HCT116 (cell line): Measurements from ENCODE around the gene SIX2. TPM values are rescaled to one million over a fixed set of nuclear protein-coding genes. Genes with fewer than 3 reads are reported as not detected.
"Not testable (repeated sequence)": the region's sequence is repeated elsewhere in the genome, so short reads cannot be mapped to it uniquely, and the experiment has no call there.

ENCODE experiments used
- ATAC-seq: fragments of 200-7000 bp; cut with Tn5 transposase; 2 replicates; pipeline ENCODE4 v1.9.1; 2020; ENCODE audit warnings: mild to moderate bottlenecking, moderate library complexity
- BruUV-seq: library from RNA; stranded (reverse); fragments of 400-500 nt; replicated peaks from 2 replicates; lab custom pipeline; 2021; lab: Mats Ljungman, UMichigan
- CTCF ChIA-PET: fragments of 300-600 bp; sonication (Branson Sonifier 250); formaldehyde crosslinking; loops from one replicate; lab custom pipeline; 2021; ENCODE audit warnings: antibody characterized with exemption; lab: Charles Lee
- POLR2A ChIA-PET: fragments of 300-600, 350-600 bp; sonication (Branson Sonifier 250); formaldehyde crosslinking; loops from one replicate; lab custom pipeline; 2021; ENCODE audit warnings: antibody characterized with exemption; lab: Charles Lee
- RAD21 ChIA-PET, 2 experiments: fragments of 300-600 bp; sonication (Branson Sonifier 250); formaldehyde crosslinking; loops; one replicate each; lab custom pipeline; 2023; ENCODE audit warnings: low total read pairs in 2 of 2; ENCODE audit not compliant: uncharacterized antibody in 2 of 2, unreplicated experiment in 2 of 2, low non-redundant PET in 1 of 2; lab: Charles Lee
- DNase-seq: peaks from one replicate; pipeline ENCODE4 v3.0.0-alpha.2; 2010; ENCODE audit warnings: low read depth, low spot score
- H2AFZ ChIP-seq: fragments of 200-600 bp; shearing (Covaris generic), sonication (generic); 2 replicates; pipeline ENCODE4 v1.6.1; 2017; ENCODE audit warnings: low read depth, mixed run types, mixed read lengths, antibody characterized with exemption, low read length; ENCODE audit not compliant: poor library complexity, severe bottlenecking
- H3K27ac ChIP-seq: 2 replicates; pipeline ENCODE4 v1.5.1; 2012; ENCODE audit warnings: low read depth, low read length
- H3K27me3 ChIP-seq: fragments of 200-600 bp; sonication (generic); 2 replicates; pipeline ENCODE4 v1.6.1; 2016; ENCODE audit warnings: mixed run types, low read length, mixed read lengths; ENCODE audit not compliant: insufficient read depth
- H3K36me3 ChIP-seq, 2 experiments: fragments of 200-500 bp in 1 of 2; fragments of 200-600 bp in 1 of 2; sonication (Bioruptor generic) in 1 of 2; sonication (generic) in 1 of 2; 2 replicates each; pipeline versions ENCODE4 v1.5.1 to v1.6.1; 2014 to 2016; ENCODE audit warnings: low read length in 2 of 2, inconsistent platforms in 1 of 2, mixed read lengths in 1 of 2, mixed run types in 1 of 2; ENCODE audit not compliant: insufficient read depth in 2 of 2, control insufficient read depth in 1 of 2
- H3K4me1 ChIP-seq, 2 experiments: fragments of 200-600 bp in 1 of 2; sonication (generic) in 1 of 2; 2 replicates each; pipeline versions ENCODE4 v1.5.1 to v1.6.1; 2012 to 2017; ENCODE audit warnings: low read length in 2 of 2, inconsistent platforms in 1 of 2, mild to moderate bottlenecking in 1 of 2, mixed read lengths in 1 of 2, mixed run types in 1 of 2, moderate library complexity in 1 of 2; ENCODE audit not compliant: insufficient read depth in 2 of 2, control insufficient read depth in 1 of 2
- H3K4me2 ChIP-seq: fragments of 200-600 bp; sonication (generic); 2 replicates; pipeline ENCODE4 v1.6.1; 2017; ENCODE audit warnings: mixed run types, low read length, mixed read lengths
- H3K4me3 ChIP-seq, 2 experiments: fragments of 200-600 bp in 1 of 2; sonication (generic) in 1 of 2; replicated peaks in 1 of 2; 2 replicates each; pipeline ENCODE4 v1.5.1; 2011 to 2016; ENCODE audit warnings: low read length in 2 of 2, control low read depth in 1 of 2, low read depth in 1 of 2, mild to moderate bottlenecking in 1 of 2, mixed read lengths in 1 of 2, mixed run types in 1 of 2
- H3K79me2 ChIP-seq: fragments of 200-600 bp; sonication (generic); 2 replicates; pipeline ENCODE4 v1.6.1; 2017; ENCODE audit warnings: mild to moderate bottlenecking, mixed run types, low read length, moderate library complexity, mixed read lengths; ENCODE audit not compliant: insufficient read depth
- H3K9ac ChIP-seq: fragments of 200-600 bp; sonication (generic); 2 replicates; pipeline ENCODE4 v1.6.1; 2016; ENCODE audit warnings: low read length, mixed read lengths
- H3K9me2 ChIP-seq: fragments of 200-600 bp; sonication (generic), shearing (Covaris generic); 2 replicates; pipeline ENCODE4 v1.6.1; 2017; ENCODE audit warnings: mixed run types, mild to moderate bottlenecking, moderate library complexity; ENCODE audit not compliant: insufficient read depth
- H3K9me3 ChIP-seq, 2 experiments: fragments of 200-500 bp in 1 of 2; fragments of 200-600 bp in 1 of 2; sonication (Bioruptor generic) in 1 of 2; sonication (generic) in 1 of 2; 2 replicates each; pipeline ENCODE4 v1.6.1; 2014 to 2017; ENCODE audit warnings: low read length in 2 of 2, mixed read lengths in 2 of 2, inconsistent platforms in 1 of 2, low read depth in 1 of 2, mild to moderate bottlenecking in 1 of 2, mixed run types in 1 of 2, moderate library complexity in 1 of 2; ENCODE audit not compliant: control insufficient read depth in 1 of 2, insufficient read depth in 1 of 2
- H4K20me1 ChIP-seq: fragments of 200-600 bp; sonication (generic), shearing (Covaris generic); 2 replicates; pipeline ENCODE4 v1.6.1; 2017; ENCODE audit warnings: mixed run types, mild to moderate bottlenecking, moderate library complexity; ENCODE audit not compliant: insufficient read depth
- SP1 ChIP-seq: IDR thresholded peaks from 2 replicates; pipeline ENCODE4 v1.6.1; 2012; ENCODE audit warnings: low read depth
- TCF7L2 ChIP-seq: IDR thresholded peaks from 2 replicates; pipeline ENCODE4 v1.7.0; 2011; ENCODE audit warnings: borderline replicate concordance, inconsistent platforms; ENCODE audit not compliant: insufficient read depth, insufficient read length; ENCODE audit errors: extremely low read depth
- ZFX ChIP-seq: fragments of 450-650 bp; IDR thresholded peaks from 2 replicates; pipeline ENCODE4 v1.6.1; 2017
- intact Hi-C: fragments of 100-400 bp; cut with micrococcal nuclease; formaldehyde crosslinking; loops from 2 replicates; pipeline ENCODE4 v1.10.0; 2022
- total RNA-seq: library from RNA; stranded (reverse); gene quantifications from one replicate; pipeline ENCODE4 v1.2.1, GENCODE V29; 2021; ENCODE audit not compliant: unreplicated experiment
- TF ChIP-seq, protein P1 (sequence below): IDR thresholded peaks from 2 replicates; pipeline ENCODE4 v1.6.1; 2012; ENCODE audit warnings: low read depth
- TF ChIP-seq, protein P2 (sequence below): IDR thresholded peaks from 2 replicates; pipeline ENCODE4 v1.6.1; 2012

SIX2 gene
- total RNA-seq, 1 experiment from 2014 or later: 0.54 TPM

DNA sequence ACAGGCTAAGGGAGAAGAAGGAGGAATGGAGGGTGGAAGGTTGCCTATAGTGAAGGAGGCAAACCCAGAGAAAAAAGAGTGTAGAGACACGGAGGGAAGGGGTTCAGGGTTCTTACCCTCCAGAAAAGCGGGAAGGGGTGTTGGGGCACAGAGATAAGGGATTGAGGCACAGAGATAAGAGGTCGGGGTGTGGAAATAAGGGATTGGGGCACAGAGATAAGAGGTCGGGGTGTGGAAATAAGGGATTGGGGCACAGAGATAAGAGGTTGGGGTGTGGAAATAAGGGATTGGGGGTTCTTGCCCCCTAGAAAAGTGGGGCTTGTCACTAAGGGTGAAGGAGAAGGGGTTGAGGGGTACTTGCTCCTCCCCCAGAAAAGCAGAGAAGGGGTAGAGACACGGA, 29.6 kb upstream of the SIX2 start:
- H3K4me3 ChIP-seq, RAD21 ChIA-PET, H3K4me1 ChIP-seq, H3K27ac ChIP-seq, H3K9ac ChIP-seq, DNase-seq, H2AFZ ChIP-seq, POLR2A ChIA-PET, H3K9me2 ChIP-seq, H3K9me3 ChIP-seq, CTCF ChIA-PET, ATAC-seq, H4K20me1 ChIP-seq, H3K4me2 ChIP-seq, BruUV-seq, intact Hi-C loops, H3K79me2 ChIP-seq, H3K36me3 ChIP-seq: not testable (repeated sequence)
- H3K27me3 ChIP-seq: peaks cover 21% of the 10 kb centered on the region; the same call in 1 of the 2 replicates

DNA sequence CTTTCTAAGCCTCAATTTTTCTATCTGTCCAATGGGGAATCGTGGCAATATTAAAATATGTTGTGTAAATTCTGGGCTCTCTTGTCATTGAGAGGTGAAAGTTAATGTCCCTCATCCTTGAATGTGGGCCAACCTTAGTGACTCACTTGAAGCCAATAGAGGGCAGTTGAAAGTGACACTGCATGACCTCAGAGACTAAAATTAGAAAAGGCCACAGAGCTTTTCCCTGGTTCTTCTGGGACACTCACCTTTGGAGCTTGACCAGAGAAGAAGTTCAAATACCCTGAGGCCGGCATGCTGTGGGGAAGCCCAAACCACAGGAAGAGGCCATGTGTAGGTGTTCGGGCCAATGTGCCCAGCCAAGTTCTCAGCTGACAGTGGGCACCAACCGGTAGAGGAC, 24.1 kb upstream of the SIX2 start:
- no peak overlapping the region for H3K4me3 ChIP-seq
- ChIA-PET CTCF (no interaction called here), POLR2A (no interaction called here), RAD21 (no interaction called here)
- BruUV-seq: no TSS peak
- intact Hi-C loops: no loop called here
- H4K20me1 ChIP-seq: no peaks in the 10 kb centered on the region
- TF ChIP-seq SP1: no peak
- no peak overlapping the region for H3K27ac ChIP-seq
- ATAC-seq (no peak), DNase-seq (no peak)
- H2AFZ ChIP-seq: no peak overlapping the region
- no peaks in the 10 kb centered on the region for H3K79me2 ChIP-seq
- no peak overlapping the region for H3K9ac ChIP-seq
- peaks cover 0 to 2% of the 10 kb centered on the region in 2 experiments; a peak in 2 of 4 replicates for H3K4me1 ChIP-seq
- no peak overlapping the region for H3K4me2 ChIP-seq
- H3K36me3 ChIP-seq: no peaks in the 10 kb centered on the region
- H3K9me3 ChIP-seq: no peaks in the 10 kb centered on the region
- H3K27me3 ChIP-seq: no peaks in the 10 kb centered on the region
- no peaks in the 10 kb centered on the region for H3K9me2 ChIP-seq

DNA sequence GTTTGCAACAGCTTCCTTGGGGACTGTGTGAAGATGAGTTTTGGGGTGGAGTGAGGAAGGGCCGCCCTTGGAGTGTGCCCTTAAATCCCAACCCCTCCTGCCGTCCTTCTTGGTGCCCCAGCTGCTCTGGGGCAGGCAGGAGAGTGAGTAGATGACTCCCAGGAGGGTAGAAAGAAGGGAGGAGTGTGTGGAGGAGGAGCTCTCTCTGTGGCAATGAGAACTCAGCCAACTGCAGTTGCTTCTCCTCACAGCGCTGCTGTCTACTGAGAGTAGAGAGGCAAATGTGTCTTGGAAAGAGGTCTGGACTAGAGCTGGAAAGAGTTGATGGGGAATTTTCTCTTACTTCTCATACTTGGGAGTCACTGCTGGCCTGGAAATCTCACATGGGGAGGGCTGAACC, 21.8 kb upstream of the SIX2 start:
- Histone ChIP-seq H3K4me1 (peaks cover 0 to 6% of the 10 kb centered on the region in 2 experiments; a peak in 2 of 4 replicates), H3K27me3 (no peaks in the 10 kb centered on the region), H2AFZ (no peak overlapping the region), H3K4me3 (no peak overlapping the region), H3K4me2 (no peak overlapping the region), H3K36me3 (no peaks in the 10 kb centered on the region), H3K9me3 (no peaks in the 10 kb centered on the region), H3K9ac (no peak overlapping the region), H3K9me2 (no peaks in the 10 kb centered on the region), H4K20me1 (no peaks in the 10 kb centered on the region), H3K27ac (no peak overlapping the region), H3K79me2 (no peaks in the 10 kb centered on the region)
- no peak for DNase-seq
- ATAC-seq: no peak
- intact Hi-C loops: no loop called here
- BruUV-seq: no TSS peak
- ChIA-PET POLR2A (no interaction called here), RAD21 (no interaction called here), CTCF (no interaction called here)
- TF ChIP-seq SP1: no peak
- no peak for TF ChIP-seq TCF7L2
- no peak for TF ChIP-seq ZFX
- TF ChIP-seq, protein P1, sequence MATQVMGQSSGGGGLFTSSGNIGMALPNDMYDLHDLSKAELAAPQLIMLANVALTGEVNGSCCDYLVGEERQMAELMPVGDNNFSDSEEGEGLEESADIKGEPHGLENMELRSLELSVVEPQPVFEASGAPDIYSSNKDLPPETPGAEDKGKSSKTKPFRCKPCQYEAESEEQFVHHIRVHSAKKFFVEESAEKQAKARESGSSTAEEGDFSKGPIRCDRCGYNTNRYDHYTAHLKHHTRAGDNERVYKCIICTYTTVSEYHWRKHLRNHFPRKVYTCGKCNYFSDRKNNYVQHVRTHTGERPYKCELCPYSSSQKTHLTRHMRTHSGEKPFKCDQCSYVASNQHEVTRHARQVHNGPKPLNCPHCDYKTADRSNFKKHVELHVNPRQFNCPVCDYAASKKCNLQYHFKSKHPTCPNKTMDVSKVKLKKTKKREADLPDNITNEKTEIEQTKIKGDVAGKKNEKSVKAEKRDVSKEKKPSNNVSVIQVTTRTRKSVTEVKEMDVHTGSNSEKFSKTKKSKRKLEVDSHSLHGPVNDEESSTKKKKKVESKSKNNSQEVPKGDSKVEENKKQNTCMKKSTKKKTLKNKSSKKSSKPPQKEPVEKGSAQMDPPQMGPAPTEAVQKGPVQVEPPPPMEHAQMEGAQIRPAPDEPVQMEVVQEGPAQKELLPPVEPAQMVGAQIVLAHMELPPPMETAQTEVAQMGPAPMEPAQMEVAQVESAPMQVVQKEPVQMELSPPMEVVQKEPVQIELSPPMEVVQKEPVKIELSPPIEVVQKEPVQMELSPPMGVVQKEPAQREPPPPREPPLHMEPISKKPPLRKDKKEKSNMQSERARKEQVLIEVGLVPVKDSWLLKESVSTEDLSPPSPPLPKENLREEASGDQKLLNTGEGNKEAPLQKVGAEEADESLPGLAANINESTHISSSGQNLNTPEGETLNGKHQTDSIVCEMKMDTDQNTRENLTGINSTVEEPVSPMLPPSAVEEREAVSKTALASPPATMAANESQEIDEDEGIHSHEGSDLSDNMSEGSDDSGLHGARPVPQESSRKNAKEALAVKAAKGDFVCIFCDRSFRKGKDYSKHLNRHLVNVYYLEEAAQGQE: no peak
- TF ChIP-seq, protein P2, sequence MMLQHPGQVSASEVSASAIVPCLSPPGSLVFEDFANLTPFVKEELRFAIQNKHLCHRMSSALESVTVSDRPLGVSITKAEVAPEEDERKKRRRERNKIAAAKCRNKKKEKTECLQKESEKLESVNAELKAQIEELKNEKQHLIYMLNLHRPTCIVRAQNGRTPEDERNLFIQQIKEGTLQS: no peak
